ENCODE data around the gene HOXA6.

DNA sequence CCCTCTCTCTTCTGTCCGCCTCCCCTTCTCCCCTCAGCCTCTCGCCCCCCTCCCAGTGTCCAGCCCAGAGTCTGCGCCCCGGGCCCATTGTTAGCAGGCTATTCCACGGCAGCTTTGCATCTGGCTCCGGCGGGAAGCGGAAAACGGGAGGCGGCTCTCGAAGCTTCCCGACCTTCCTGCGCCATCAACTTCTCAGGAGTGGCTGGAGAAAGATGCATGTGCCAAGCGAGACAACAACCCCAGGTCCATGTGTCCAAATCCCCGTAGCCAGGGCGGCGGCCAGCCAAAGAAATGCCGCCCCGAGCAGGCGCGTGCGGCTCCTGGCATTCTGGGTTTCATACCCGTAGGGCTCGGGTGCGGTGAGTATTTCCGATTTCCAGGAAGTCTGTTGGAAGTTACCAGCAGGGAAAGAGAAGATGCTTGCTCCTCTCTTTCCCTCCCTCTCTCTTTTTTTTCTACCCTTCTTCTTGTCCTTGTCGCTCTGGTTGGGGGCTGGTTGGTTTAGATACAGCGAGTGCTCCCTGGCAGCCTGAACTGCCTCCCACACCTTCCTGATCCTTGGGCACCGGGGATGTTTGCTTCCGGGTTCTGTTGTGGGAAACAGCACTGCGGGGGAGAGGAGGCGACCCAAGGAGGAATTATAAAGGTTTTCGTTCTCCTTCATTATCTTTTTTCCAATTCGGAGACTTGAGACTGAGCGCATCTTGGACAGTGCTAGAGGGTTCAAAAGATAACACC, 43.9 kb downstream of the HOXA6 start:
- TF ChIP-seq, protein P1, sequence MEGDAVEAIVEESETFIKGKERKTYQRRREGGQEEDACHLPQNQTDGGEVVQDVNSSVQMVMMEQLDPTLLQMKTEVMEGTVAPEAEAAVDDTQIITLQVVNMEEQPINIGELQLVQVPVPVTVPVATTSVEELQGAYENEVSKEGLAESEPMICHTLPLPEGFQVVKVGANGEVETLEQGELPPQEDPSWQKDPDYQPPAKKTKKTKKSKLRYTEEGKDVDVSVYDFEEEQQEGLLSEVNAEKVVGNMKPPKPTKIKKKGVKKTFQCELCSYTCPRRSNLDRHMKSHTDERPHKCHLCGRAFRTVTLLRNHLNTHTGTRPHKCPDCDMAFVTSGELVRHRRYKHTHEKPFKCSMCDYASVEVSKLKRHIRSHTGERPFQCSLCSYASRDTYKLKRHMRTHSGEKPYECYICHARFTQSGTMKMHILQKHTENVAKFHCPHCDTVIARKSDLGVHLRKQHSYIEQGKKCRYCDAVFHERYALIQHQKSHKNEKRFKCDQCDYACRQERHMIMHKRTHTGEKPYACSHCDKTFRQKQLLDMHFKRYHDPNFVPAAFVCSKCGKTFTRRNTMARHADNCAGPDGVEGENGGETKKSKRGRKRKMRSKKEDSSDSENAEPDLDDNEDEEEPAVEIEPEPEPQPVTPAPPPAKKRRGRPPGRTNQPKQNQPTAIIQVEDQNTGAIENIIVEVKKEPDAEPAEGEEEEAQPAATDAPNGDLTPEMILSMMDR (IDR thresholded peaks at IDR 0.05): no peak
- no peak for TF ChIP-seq POLR2A (IDR thresholded peaks at IDR 0.05)
